Mucosa of stomach (tissue), 1 donor: Measurements from ENCODE around the gene MYO3B.

Experiments used
- H3K27me3 ChIP-seq: one replicate; pipeline ENCODE4 v1.7.0; 2013; ENCODE audit warnings: mild to moderate bottlenecking, low read length; ENCODE audit not compliant: control insufficient read depth, insufficient read depth
- H3K36me3 ChIP-seq: one replicate; pipeline ENCODE4 v1.7.0; 2013; ENCODE audit warnings: low read length; ENCODE audit not compliant: control insufficient read depth, insufficient read depth
- H3K4me1 ChIP-seq: one replicate; pipeline ENCODE4 v1.7.0; 2013; ENCODE audit warnings: mild to moderate bottlenecking, low read length; ENCODE audit not compliant: control insufficient read depth, insufficient read depth
- H3K4me3 ChIP-seq: one replicate; pipeline ENCODE4 v1.7.0; 2013; ENCODE audit warnings: low read length
- H3K9ac ChIP-seq: one replicate; pipeline ENCODE4 v1.7.0; 2013; ENCODE audit warnings: mild to moderate bottlenecking, low read length, moderate library complexity
- H3K9me3 ChIP-seq: one replicate; pipeline ENCODE4 v1.7.0; 2013; ENCODE audit warnings: mild to moderate bottlenecking, low read length, moderate library complexity; ENCODE audit not compliant: control insufficient read depth
- donor health status: Pancreatic carcinoma.

MYO3B gene

DNA sequence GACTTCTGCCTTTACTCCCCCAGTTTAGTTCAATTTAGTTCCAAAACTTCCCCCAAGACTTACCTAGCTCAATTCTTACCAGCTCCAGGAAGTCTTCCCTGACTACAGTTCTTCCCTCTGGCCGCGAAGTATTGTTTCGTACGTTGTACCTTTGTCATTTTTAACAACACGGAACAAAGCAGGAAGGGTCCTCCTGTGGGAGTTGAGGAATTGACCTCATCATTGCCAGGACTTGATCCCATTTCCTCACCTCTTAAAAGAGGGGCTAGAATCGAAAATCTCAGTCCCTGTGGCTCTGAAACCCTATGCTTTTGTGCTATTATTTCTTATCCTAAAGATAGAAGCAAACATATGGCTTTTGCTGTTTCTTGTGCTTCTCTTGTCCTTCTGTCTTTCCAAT is 187.1 kb downstream of the MYO3B start:
- Histone ChIP-seq H3K4me3 (no peak overlapping the region), H3K27me3 (peaks cover 4% of the 10 kb centered on the region), H3K4me1 (peaks cover 16% of the 10 kb centered on the region), H3K36me3 (no peaks in the 10 kb centered on the region), H3K9ac (no peak overlapping the region), H3K9me3 (no peaks in the 10 kb centered on the region)

DNA sequence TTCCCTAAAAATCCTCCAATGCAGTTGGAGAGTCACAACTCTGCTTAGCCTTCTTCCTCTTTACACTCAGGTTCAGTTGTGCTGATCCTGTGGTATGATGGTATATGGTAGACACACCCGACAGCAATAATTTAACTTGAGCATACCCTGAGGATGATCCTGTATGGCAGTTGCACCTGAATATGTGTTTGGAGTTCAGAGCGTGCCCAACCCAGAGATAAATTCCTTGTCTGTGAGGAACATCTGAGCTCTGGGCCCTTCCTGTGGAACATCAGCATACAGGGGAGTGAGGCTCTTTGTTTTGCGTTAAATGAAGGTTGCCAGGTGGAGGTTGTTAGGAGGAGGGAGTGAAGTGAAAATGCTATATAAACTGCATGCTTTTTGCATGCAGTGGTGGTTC is 187.7 kb downstream of the MYO3B start:
- H3K4me3 ChIP-seq: no peak overlapping the region
- H3K27me3 ChIP-seq: no peaks in the 10 kb centered on the region
- no peaks in the 10 kb centered on the region for H3K9me3 ChIP-seq
- peaks cover 12% of the 10 kb centered on the region for H3K4me1 ChIP-seq
- no peaks in the 10 kb centered on the region for H3K36me3 ChIP-seq
- H3K9ac ChIP-seq: no peak overlapping the region

DNA sequence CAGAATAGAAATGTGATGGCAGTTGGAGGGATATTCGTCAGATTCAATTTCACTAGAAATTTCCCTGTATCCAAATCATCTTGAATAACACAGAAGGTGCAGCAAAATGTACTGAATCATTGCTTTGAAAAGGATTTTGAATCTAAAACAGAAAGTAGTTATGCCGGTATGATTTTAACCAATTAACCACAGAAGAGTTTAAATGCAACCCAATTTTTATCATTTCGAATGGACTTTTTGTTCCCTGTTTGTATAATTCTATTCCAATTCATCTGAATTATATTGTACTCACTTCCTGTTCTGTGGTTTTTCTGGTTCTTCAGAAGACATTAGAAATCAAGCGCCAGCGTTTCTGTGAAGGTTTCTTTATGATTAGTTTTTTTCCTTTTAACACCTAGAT is 190.4 kb downstream of the MYO3B start:
- Histone ChIP-seq H3K9me3 (no peaks in the 10 kb centered on the region), H3K4me3 (no peak overlapping the region), H3K9ac (no peak overlapping the region), H3K27me3 (no peaks in the 10 kb centered on the region), H3K4me1 (no peaks in the 10 kb centered on the region), H3K36me3 (no peaks in the 10 kb centered on the region)

DNA sequence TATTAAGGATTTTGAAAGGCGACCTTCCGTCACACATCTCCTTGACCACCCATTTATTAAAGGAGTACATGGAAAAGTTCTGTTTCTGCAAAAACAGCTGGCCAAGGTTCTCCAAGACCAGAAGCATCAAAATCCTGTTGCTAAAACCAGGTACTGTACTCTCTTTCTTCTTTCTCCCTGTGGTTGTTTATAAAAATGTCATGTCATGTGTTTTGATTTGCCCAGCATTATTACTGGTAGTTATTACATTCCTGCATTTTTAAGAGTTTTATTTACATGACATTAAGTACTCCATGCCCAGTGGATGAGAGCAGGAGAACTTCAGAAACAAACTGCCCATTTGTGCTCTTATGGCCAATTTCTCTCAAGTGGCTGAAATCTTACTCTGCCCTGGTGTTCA is 191.3 kb downstream of the MYO3B start:
- Histone ChIP-seq H3K4me3 (no peak overlapping the region), H3K9me3 (no peaks in the 10 kb centered on the region), H3K9ac (no peak overlapping the region), H3K4me1 (no peaks in the 10 kb centered on the region), H3K27me3 (no peaks in the 10 kb centered on the region), H3K36me3 (no peaks in the 10 kb centered on the region)

DNA sequence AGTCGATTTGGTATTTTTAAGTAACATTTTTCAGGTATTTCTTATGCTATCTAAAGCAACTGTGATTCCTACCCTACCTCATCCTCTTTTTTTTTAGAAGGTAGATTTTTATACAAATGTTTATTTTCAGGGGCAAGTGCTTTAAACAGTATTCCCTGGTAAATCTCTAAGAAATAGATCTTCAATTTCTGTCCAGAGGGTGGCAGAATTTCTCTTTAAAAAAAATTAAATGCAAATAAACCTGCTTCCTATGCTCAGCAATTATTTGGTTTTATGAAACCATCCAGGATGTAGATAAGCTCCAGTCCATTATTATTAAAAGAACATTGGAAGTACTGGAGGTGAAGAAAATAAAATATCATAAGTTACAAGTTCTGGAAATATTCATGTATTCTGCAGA is 191.9 kb downstream of the MYO3B start:
- no peak overlapping the region for H3K9ac ChIP-seq
- no peaks in the 10 kb centered on the region for H3K27me3 ChIP-seq
- no peaks in the 10 kb centered on the region for H3K9me3 ChIP-seq
- H3K4me3 ChIP-seq: no peak overlapping the region
- H3K4me1 ChIP-seq: no peaks in the 10 kb centered on the region
- H3K36me3 ChIP-seq: no peaks in the 10 kb centered on the region

DNA sequence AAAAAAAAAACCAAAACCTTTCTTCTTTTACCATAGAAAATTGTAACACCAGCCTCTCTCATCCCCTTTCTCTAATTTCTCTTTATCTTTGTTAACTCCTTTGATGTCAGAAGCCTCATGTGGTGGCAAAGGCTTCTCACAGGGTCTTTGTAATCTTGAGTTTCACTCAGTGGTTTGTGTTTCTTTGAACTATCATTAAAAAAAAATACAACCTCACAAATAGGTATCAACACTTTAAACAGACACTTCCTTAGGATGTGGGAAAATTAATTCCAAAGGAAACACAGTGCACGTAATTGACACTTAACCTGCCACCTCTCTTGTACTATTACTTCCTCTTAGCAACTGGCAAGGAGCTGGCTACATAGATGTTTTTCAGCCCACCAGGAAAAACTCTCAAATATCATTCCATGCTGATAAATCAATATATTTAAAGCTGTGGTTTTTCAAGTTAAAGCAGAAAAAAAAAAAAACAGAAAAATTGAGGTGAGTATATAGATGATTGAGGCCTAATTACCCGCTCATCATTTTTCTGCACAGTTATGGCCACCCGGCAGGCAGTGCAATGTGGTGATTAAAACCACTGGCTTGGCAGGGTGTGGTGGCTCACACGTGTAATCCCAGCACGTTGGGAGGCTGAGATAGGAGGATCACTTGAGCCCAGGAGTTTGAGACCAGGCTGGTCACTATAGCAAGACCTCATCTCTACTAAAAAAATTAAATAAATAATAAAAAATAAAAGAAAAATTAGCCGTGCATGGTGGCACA is 193.5 kb downstream of the MYO3B start:
- H3K27me3 ChIP-seq: no peaks in the 10 kb centered on the region
- no peak overlapping the region for H3K9ac ChIP-seq
- H3K4me1 ChIP-seq: no peaks in the 10 kb centered on the region
- H3K36me3 ChIP-seq: no peaks in the 10 kb centered on the region
- H3K4me3 ChIP-seq: no peak overlapping the region
- no peaks in the 10 kb centered on the region for H3K9me3 ChIP-seq

DNA sequence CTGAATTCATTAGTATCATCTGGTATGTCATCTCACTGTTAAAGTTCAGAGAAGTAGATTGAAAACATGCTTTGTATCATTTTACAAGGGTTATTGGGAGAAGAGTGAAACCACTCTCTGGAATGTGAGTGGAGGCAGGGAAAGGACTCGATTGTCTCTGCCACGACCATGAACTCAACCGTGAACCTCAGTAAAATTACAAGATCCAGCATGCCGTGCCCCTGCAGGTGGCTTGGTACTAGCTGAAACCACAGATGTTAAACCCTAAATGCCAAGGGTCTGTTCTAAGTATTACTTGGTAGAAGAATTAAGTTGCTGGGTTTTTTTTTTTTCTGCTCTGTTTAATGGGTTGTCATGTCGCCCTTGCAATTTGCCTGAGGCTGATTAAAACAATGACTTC is 197.2 kb downstream of the MYO3B start:
- no peak overlapping the region for H3K4me3 ChIP-seq
- H3K36me3 ChIP-seq: no peaks in the 10 kb centered on the region
- no peaks in the 10 kb centered on the region for H3K9me3 ChIP-seq
- no peak overlapping the region for H3K9ac ChIP-seq
- H3K4me1 ChIP-seq: peaks cover 9% of the 10 kb centered on the region
- no peaks in the 10 kb centered on the region for H3K27me3 ChIP-seq

DNA sequence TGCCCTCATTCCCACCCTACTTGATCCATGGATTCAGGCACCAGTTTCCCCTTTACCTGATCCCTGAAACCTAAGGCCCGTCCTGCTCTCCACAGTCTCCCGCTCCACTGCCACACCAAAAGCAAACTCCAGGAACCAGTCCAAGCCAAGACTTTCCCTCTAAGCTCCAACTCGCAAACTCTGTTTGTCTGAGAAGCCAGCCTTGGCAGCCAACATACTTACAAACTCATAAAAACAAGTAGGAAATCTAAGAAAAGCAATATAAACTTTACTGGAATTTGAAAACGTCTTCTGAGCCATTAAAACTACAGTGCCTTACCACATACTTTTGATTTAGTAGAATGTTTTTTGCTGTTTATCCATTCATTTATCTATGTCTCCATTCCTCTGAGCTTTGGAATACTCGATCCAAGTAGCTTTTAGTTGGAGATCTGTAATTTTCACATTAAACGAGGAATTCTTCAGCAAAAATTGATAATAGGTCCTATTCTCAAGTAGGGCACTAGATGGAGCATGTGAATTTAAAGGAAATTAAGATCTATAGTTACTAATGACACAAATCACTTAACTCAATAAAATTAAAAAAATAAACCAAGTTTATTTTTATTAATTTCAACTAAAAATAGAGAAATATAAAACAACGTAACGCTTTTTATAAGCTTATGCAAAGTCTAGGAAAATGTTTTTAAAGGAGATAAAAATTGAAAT is 199.7 kb downstream of the MYO3B start:
- Histone ChIP-seq H3K4me1 (peaks cover 9% of the 10 kb centered on the region), H3K9ac (no peak overlapping the region), H3K9me3 (no peaks in the 10 kb centered on the region), H3K27me3 (no peaks in the 10 kb centered on the region), H3K4me3 (no peak overlapping the region), H3K36me3 (no peaks in the 10 kb centered on the region)

DNA sequence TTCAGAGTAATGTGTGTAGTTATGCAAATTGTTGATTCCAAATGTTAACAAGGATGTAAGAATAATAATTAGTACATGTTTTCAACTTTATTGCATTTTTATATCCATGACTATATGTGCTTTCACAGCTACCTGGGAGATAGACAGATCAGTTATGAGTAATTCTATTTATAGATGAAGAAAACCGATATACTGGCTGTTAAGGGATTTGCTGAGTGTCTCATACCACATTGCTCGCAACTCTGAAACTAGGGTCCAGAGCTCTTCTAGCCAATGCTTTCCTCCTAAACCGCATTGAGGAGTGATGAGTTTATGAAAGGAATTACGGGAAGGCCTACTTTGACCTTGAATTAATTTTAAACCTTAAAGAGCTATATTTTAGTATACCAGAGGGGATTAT is 202.3 kb downstream of the MYO3B start:
- Histone ChIP-seq H3K9ac (no peak overlapping the region), H3K4me3 (no peak overlapping the region), H3K9me3 (no peaks in the 10 kb centered on the region), H3K4me1 (peaks cover 9% of the 10 kb centered on the region), H3K36me3 (no peaks in the 10 kb centered on the region), H3K27me3 (peaks cover 8% of the 10 kb centered on the region)

DNA sequence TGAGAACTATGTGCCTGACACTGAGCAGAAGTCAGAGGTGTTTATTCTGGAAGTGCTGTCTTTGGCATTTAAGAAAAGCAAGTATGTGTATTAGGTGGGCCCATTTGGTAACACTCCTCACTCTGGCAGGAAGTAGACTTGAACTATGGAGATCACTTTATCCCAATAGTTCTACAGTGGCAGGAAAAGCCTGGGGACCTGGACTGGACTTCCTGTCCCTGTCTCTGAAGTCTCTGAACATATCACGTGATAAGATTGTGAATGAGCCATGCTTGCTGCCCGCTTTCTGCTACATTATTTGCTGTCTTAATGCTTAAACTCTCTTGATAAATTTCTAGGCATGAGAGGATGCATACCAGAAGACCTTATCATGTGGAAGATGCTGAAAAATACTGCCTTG is 203.7 kb downstream of the MYO3B start:
- peaks cover 8% of the 10 kb centered on the region for H3K27me3 ChIP-seq
- no peaks in the 10 kb centered on the region for H3K9me3 ChIP-seq
- H3K4me1 ChIP-seq: peaks cover 9% of the 10 kb centered on the region
- H3K36me3 ChIP-seq: no peaks in the 10 kb centered on the region
- no peak overlapping the region for H3K4me3 ChIP-seq
- no peak overlapping the region for H3K9ac ChIP-seq

DNA sequence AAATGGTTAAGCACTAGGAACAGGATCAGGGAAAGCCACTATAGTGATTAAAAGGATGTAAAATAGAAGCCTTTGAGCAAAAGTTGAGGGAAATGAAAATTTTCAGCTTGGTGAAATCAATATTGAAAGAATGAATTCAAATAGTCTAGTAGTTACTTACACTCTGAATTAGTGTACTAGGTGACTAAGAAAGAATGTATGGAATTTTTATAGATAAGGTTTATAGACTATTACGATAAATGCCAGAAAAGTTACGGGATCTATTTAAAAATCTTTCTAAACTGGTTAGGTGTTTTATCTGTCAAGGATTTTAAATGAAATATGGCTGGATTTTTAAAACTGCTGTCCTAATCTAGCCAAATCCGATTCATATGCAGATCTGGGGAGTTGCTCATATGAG is 208.6 kb downstream of the MYO3B start:
- H3K9me3 ChIP-seq: no peaks in the 10 kb centered on the region
- H3K4me3 ChIP-seq: no peak overlapping the region
- no peaks in the 10 kb centered on the region for H3K36me3 ChIP-seq
- H3K4me1 ChIP-seq: no peaks in the 10 kb centered on the region
- H3K27me3 ChIP-seq: peaks cover 8% of the 10 kb centered on the region
- no peak overlapping the region for H3K9ac ChIP-seq

DNA sequence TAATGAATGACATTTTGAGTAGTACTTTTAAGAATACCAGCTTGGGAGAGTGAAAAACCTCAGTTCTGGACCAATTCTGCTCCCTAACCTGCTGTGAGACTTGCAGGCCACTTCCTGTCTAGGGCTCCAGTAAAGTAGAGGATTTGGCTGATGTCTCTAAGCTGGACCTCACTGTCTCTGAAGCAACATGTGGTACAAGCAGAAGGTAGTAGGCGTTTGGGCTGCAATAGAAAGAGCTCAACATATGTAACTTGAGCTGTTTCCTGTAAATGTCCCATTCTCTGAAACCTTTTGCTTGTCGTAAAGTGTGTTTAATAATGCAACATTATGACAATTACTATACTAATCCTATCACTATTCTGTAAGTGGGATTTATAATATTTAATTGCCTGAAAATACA is 213.1 kb downstream of the MYO3B start:
- Histone ChIP-seq H3K4me3 (no peak overlapping the region), H3K4me1 (no peaks in the 10 kb centered on the region), H3K36me3 (no peaks in the 10 kb centered on the region), H3K27me3 (peaks cover 4% of the 10 kb centered on the region), H3K9me3 (no peaks in the 10 kb centered on the region), H3K9ac (no peak overlapping the region)
